RWPE2 (cell line): ENCODE data around the gene KCNC2.

ENCODE experiments used
- ATAC-seq: fragments of 200-7000 bp; cut with Tn5 transposase; 3 replicates; pipeline ENCODE4 v1.9.1; 2021; ENCODE audit warnings: low read depth
- DNase-seq: peaks from one replicate; pipeline ENCODE4 v3.0.0-alpha.2; 2020; ENCODE audit warnings: low spot score
- H3K27ac ChIP-seq: fragments of 450-650 bp; 2 replicates; pipeline ENCODE4 v1.5.1; 2017; ENCODE audit warnings: mild to moderate bottlenecking; ENCODE audit not compliant: poor library complexity, severe bottlenecking
- H3K27me3 ChIP-seq: fragments of 250-450 bp; sonication (Bioruptor Pico); 2 replicates; pipeline ENCODE4 v1.5.1; 2021; ENCODE audit warnings: mild to moderate bottlenecking, moderate library complexity; ENCODE audit not compliant: insufficient read depth, poor library complexity, severe bottlenecking
- H3K36me3 ChIP-seq: fragments of 250-450 bp; sonication (Bioruptor Pico); 2 replicates; pipeline ENCODE4 v1.5.1; 2020; ENCODE audit warnings: low read depth, mild to moderate bottlenecking, moderate library complexity
- H3K4me1 ChIP-seq: fragments of 250-450 bp; sonication (Bioruptor Pico); 2 replicates; pipeline ENCODE4 v1.5.1; 2021; ENCODE audit warnings: mild to moderate bottlenecking, moderate library complexity; ENCODE audit not compliant: insufficient read depth, poor library complexity, severe bottlenecking
- H3K4me3 ChIP-seq: fragments of 250-450 bp; sonication (Bioruptor Pico); 2 replicates; pipeline ENCODE4 v1.5.1; 2021; ENCODE audit warnings: mild to moderate bottlenecking, moderate library complexity; ENCODE audit not compliant: severe bottlenecking
- H3K9me3 ChIP-seq: fragments of 250-450 bp; sonication (Bioruptor Pico); 2 replicates; pipeline ENCODE4 v1.5.1; 2021; ENCODE audit warnings: mild to moderate bottlenecking, moderate library complexity; ENCODE audit not compliant: severe bottlenecking
- CTCF ChIP-seq: fragments of 450-650 bp; IDR thresholded peaks from one replicate; pipeline ENCODE4 v1.5.1; 2017; ENCODE audit warnings: mild to moderate bottlenecking, moderate library complexity; ENCODE audit not compliant: poor library complexity, severe bottlenecking

Gene KCNC2

GRCh38 chr12:75041472-75041871, 168.2 kb downstream of the KCNC2 start:
- no peak for ATAC-seq
- H3K4me1 ChIP-seq, result no peaks in the 10 kb centered on the region
- H3K9me3 ChIP-seq, result no peaks in the 10 kb centered on the region
- H3K27me3 ChIP-seq, result no peaks in the 10 kb centered on the region
- no peak for TF ChIP-seq CTCF
- DNase-seq, result no peak
- no peak overlapping the region for H3K27ac ChIP-seq
- H3K4me3 ChIP-seq, result no peak overlapping the region
- no peaks in the 10 kb centered on the region for H3K36me3 ChIP-seq

GRCh38 chr12:75020068-75020557, 189.5 kb downstream of the KCNC2 start:
- ATAC-seq, result no peak
- TF ChIP-seq CTCF, result no peak
- Histone ChIP-seq H3K36me3 (no peaks in the 10 kb centered on the region), H3K27me3 (no peaks in the 10 kb centered on the region), H3K27ac (no peak overlapping the region), H3K4me1 (no peaks in the 10 kb centered on the region), H3K9me3 (peaks cover 3% of the 10 kb centered on the region), H3K4me3 (no peak overlapping the region)
- no peak for DNase-seq

- ATAC-seq (0 out of 3 replicates have a peak, but pooled peaks have one; percentile 36), DNase-seq (no peak)
- Histone ChIP-seq H3K36me3 (no peaks in the 10 kb centered on the region), H3K27me3 (no peaks in the 10 kb centered on the region), H3K27ac (no peak overlapping the region), H3K4me3 (no peak overlapping the region), H3K9me3 (no peaks in the 10 kb centered on the region), H3K4me1 (no peaks in the 10 kb centered on the region)
- no peak for TF ChIP-seq CTCF
These were observed 198.5 kb downstream of the KCNC2 start for GRCh38 chr12:75011120-75011519.

- no peak overlapping the region for H3K4me3 ChIP-seq
- no peaks in the 10 kb centered on the region for H3K36me3 ChIP-seq
- DNase-seq (no peak), ATAC-seq (no peak)
- H3K4me1 ChIP-seq, result no peaks in the 10 kb centered on the region
- TF ChIP-seq CTCF, result no peak
- H3K9me3 ChIP-seq, result no peaks in the 10 kb centered on the region
- H3K27me3 ChIP-seq, result no peaks in the 10 kb centered on the region
- H3K27ac ChIP-seq, result no peak overlapping the region
These were observed 202.5 kb downstream of the KCNC2 start for GRCh38 chr12:75007133-75007532.

GRCh38 chr12:75000120-75000519, 209.5 kb downstream of the KCNC2 start:
- TF ChIP-seq CTCF, result no peak
- no peak for DNase-seq
- H3K27ac ChIP-seq, result no peak overlapping the region
- no peaks in the 10 kb centered on the region for H3K9me3 ChIP-seq
- H3K36me3 ChIP-seq, result no peaks in the 10 kb centered on the region
- no peaks in the 10 kb centered on the region for H3K27me3 ChIP-seq
- peak; percentile 10; the same call in 1 of the 3 replicates for ATAC-seq
- peaks cover 5% of the 10 kb centered on the region for H3K4me1 ChIP-seq
- H3K4me3 ChIP-seq, result no peak overlapping the region
